ENCODE data around the gene PPP1R11.

DNA sequence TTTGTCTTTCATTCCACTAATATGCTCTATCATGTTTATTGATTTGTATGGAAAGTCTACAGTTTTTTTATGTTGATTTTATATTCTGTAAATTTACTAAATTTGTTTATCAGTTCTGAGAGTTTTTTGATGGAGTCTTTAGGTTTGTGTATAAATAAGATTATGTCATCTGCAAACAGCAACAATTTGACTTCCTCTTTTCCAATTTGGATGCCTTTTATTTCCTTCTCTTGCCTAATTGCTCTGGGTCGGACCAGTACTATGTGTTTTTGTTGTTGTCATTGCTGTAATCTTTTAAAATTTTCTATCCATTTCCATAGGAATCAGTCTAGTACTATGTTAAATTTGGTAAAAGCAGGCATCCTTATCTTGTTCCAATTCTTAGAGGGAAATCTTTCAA lies 37.4 kb upstream of the PPP1R11 start:
- TF ChIP-seq, protein P1, sequence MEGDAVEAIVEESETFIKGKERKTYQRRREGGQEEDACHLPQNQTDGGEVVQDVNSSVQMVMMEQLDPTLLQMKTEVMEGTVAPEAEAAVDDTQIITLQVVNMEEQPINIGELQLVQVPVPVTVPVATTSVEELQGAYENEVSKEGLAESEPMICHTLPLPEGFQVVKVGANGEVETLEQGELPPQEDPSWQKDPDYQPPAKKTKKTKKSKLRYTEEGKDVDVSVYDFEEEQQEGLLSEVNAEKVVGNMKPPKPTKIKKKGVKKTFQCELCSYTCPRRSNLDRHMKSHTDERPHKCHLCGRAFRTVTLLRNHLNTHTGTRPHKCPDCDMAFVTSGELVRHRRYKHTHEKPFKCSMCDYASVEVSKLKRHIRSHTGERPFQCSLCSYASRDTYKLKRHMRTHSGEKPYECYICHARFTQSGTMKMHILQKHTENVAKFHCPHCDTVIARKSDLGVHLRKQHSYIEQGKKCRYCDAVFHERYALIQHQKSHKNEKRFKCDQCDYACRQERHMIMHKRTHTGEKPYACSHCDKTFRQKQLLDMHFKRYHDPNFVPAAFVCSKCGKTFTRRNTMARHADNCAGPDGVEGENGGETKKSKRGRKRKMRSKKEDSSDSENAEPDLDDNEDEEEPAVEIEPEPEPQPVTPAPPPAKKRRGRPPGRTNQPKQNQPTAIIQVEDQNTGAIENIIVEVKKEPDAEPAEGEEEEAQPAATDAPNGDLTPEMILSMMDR (IDR thresholded peaks at IDR 0.05), result no peak
- TF ChIP-seq POLR2AphosphoS5 (IDR thresholded peaks at IDR 0.05; ENCODE audit: low read depth, low read length) (no peak), TCF7L2 (IDR thresholded peaks at IDR 0.05; ENCODE audit: low read depth, low read length) (no peak)
